Stimulated activated CD4-positive, alpha-beta T cell treated with anti-CD3 and anti-CD28 coated beads, TNF-alpha, amount 100 ng/mL, for 1 hour (primary cell): Measurements from ENCODE around the gene STK11IP.

Source experiments
- DNase-seq, 3 donors: peaks; one replicate each; pipeline ENCODE4 v3.0.0-alpha.2; 2020; ENCODE audit warnings: low read depth in 3 of 3, low spot score in 1 of 3

STK11IP gene

DNA sequence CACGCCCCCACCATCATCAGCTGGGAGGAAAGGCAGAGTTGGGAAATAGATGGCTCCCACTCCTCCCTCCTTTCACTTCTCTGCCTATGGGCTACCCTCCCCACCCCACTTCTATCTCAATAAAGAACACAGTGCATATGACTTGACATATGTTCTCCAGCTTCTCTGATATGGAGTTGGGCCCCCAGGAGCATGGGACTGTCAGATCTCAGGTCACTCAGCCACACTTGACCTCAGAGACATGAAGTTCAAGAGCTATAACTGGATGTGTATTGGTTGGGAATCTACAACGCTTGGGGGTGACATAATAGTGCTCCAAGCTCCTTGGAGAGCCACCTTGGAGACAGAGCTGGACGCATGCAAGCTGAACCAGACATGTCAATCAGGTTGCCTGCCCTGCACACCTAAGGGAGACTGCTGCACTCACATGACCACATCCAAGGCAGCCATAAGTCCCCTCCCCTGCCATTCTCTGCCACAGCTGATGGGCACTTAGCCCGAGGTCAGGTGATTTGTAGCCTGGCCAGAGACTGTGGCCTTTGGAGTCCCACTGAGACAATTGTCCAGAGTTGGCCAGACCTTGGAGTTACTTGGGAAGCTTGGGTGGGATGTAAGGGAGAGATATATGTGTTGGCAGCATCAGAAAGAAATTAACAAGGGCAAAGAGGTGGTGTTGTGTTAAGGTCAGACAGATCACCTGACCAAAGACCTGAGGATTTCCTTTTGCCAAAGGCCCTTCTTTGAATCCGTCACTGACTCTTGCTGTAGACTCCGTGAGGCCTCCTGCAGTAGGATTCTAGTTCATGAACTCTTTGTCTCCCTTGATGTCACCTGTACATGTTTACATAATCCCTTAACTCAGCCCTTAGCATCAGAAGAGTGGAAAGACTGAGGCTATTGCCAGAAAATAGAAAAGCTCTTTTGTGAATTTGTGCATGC, 21.8 kb upstream of the STK11IP start:
- DNase-seq = no peak

DNA sequence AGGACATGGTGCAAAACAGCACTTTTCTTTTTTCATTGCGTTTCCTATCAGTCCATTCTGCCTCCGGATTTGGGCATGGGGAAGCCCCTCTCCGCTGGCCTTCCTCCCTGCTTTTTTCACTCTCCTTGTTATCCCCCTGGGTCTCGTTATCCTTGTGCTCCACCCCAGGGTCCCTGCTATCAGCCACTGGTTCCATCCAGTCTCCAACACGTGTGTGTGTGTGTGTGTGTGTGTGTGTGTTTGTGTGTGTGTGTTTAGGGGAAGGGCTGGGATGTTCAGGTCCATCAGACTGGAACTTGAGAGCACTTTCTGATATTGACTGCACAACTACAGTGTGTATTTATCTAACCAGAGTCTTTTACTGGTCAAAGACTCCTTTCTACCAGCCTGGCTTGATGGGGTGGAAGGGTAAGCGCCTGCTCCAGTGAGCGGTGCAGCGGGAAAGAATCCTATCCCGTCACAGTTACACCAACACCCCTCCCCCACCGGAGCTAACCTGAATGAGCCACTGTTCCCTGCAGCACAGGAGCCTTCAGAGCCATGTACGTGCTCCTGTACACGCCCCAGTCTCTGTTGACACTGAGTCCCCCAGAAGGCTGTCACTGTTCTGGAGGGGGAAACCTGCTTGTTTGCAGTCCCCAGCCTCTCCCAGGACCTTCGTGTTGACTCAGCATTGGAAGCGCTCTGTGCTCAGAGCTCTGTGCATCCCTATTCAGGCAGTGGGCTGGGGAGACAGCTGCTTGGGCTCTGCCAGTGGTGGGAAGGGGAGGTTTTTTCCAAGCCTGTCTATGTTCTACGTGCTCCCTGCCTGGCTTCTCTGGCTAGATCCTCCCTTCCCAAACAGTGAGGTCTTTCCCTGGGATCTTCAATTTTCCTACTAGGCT, 20.9 kb upstream of the STK11IP start:
- DNase-seq = no peak

DNA sequence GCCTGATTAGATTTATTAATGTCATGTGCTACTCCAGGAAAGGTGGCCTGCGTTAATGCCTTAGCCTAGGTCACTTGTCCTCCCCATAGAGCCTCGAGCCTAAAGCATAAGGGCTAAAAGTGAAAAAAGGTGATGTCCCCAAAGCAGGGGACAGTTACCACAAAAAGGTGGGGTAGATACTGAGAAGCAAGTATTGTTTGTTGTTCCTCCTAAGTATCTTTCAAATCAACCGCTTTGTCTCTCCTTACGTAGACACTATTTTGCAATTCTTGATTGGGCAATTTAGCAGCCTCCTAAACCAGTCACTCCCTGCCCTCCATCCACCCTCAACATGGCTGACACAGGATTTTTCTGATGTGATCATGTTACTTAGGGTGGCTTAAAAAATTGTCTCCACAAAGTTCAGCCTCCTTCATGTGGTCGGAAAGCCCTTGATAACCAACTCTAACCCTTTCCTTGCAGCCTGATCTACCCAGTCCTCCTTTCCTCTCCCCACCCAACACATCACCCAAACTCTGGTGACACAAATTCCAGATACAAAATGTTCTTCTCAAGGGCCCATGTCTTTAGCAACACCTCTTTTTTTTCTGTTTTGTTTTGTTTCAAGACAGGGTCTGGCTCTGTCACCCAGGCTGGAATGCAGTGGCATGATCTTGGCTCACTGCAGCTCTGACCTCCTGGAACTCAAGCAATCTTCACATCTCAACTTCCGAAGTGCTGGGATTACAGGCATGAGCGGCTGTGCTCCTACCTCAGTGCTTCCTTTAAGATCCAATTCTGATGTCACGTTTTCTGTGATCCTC, 18.6 kb upstream of the STK11IP start:
- no peak for DNase-seq

DNA sequence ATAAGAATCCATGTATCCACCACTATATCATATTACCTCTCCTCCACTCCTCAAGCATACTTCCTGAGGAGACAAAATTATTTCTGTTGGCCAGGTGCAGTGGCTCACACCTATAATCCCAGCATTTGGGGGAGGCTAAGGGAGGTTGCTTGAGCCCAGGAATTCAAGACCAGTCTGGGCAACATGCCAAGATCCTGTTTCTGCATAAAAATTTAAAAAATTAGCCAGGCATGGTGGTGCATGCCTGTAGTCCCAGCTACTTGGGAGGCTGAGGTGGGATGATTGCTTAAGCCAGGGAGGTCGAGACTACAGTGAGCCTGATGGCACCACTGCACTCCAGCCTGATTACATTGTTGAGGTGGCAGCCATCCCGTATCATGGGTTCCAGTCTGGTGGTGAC, 16.3 kb upstream of the STK11IP start:
- no peak for DNase-seq

DNA sequence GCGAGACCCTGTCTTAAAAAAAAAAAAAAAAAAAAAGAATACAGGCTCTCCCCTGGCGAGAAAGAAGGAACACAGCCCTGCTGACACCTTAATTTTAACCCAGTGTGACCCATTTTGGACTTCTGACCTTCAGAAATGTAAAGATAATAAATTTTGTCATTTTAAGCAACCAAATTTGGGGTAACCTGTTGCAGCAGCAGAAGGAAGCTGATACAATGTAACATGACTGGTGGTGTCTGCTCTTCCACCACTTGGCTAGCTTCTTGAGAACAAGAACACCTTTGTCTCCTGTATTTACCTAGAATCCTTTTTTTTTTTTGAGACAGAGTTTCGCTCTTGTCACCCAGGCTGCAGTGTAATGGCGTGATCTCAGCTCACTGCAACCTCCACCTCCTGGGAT, 6.6 kb upstream of the STK11IP start:
- no peak for DNase-seq

DNA sequence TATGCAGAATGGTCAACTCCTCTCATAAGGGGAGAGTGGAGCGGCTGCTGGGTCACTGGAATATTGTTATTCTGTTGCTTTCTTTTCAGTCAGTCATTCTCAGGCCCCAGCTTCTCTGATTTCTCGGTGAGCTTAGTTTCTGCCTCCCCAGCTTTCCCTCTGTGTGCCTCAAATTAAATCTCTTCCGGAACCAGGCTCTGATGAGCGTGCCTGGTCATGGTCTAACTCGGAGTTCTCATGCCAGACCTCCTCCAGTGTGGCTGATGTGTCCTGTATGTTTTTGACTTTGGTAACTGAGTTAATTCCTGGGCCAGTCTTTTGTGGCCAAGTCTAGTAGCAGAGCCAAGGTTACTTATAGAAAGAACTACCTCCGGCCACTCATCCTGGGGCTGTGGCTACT, 4.9 kb upstream of the STK11IP start:
- no peak for DNase-seq

DNA sequence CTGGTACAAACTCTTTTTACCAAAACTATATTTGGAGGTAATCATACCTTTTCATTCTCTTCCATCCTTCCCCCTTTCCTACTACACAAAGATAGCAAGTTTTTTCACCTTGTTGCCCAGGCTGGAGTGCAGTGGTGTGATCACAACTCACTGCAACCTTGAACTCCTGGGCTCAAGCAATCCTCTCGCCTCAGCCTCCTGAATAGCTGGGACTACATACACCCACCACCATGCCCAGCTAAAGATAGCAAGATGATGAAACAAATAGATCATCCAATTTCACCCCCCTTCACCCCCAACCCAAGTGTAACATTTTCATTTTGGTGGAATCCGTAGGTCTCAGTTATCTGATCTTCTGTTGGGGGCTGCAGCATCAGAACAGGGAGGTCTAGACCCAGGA, 4.5 kb upstream of the STK11IP start:
- DNase-seq = no peak

DNA sequence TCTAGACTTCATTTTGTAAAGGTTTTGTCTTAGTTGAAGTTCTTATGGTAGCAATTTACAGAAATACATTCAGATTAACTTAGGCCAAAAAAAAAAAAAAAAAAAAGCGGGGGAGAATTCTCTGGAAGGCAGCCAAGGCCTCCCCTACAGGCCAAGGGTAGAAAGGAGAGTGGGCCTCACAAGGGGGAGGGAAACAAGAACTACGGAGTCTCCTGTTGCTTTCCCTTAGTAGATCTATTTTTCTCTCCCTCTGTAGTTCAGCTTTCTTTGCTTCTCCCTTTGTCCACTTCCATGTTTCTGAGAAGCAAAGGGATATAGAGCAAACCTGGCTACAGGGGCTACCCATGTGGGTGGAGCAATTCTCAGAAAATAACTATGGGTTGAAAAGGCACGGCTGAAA, 2.4 kb upstream of the STK11IP start:
- DNase-seq = no peak

DNA sequence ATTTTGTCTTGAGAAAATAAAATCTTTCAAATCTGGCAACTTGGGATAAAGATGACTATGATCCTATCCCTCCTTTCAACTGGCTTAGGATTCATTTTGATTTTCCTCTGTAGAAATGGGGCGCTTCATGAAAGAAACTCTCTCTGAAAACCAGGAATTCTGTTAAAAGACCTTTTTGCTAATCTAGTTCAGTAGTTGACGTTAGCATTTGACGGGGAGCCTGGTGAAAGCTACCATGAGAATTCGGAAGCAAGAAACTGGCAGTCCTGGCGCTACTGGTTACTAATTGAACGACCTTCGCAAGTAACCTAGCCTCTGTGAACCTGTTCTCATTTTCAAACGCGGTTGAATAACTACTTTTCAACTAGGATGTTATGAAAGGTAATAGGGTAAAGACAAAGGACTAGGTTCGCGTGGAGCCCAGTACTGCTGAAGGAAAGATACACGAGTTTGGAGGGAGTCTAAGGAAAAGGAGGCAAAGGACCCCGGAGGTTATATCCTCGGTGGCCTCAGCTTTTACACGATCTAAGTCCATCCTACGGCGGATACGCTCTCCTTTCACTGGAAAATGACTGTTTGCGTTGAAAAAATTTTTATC, 604 bp upstream of the STK11IP start:
- no peak for DNase-seq

DNA sequence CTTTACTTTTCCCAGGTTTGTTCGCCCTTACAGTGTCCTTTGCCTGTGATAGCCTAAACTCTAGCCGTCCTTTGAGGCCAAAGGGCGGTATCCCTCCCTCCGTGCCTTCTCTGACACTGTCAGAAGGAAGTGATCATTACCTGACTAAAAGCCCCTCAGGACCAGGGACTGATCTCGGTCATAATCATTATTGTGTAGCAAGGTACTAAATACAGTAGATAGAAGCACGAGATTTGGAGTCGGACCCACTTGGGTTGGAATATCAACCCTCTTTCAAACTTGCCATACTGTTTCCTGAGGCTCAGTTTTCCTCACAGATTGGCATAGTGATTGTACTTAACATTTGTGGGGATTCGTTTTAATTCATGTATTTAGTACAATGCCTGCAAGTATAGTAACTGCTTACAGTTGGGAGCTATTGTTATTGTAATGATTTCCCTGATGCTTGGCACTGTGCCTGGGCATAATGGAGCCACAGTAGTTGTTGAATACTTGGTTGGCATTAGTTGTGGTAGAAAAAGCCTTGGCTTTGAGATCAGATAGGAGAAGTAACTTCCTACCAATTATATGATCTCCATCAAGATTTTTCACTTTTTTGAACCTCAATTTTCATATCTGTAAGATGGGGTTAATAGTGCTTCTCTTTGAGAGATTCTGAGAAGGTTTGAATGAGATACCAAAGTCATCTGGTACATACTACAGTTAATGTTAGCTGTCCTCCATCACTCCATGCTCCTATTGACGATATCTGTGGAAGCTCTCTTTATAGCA, 836 bp downstream of the STK11IP start:
- DNase-seq = no peak

DNA sequence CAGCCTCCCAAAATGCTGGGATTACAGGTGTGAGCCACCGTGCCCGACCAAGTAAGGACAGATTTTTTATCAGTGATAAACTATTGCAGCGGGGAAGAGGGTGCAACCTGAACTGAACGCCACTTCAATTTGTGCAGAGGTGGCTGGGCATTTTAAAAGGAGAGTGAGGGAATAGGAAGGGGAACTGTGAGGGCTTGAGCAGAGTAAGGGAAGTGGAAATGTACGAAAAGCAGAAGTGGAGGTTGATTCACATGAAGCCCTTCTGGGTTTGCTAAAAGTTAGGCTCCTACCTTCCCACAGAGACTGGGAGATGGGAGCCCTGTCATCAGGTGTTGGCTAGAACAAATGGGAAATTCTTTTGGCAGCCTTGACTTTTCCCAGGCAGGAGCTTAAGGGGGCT, 6.1 kb downstream of the STK11IP start:
- no peak for DNase-seq

DNA sequence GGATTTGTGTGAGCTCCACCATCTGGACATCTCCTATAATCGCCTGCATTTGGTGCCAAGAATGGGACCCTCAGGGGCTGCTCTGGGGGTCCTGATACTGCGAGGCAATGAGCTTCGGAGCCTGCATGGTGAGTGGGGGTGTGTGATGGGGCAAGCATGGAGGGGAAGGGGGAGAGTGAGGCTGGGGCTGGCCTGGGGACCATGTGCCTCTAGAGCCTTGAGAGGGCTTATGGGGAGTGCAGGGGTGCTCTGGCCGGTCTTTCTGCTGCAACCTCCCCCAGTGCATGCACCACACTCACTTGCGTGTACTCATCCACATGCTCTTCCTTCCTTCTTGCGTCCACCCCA, 7.9 kb downstream of the STK11IP start:
- no peak for DNase-seq

DNA sequence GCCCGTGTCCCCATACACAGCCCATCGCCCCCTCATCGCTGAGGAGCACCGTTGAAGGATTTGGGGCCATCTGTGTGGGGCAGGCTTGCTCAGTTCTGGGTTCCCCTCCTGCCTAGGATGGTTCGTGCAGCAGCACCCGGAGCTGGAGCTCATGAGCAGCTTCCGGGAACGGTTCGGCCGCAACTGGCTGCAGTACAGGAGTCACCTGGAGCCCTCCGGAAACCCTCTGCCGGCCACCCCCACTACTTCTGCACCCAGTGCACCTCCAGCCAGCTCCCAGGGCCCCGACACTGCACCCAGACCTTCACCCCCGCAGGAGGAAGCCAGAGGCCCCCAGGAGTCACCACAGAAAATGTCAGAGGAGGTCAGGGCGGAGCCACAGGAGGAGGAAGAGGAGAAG, 10.3 kb downstream of the STK11IP start:
- DNase-seq = no peak

DNA sequence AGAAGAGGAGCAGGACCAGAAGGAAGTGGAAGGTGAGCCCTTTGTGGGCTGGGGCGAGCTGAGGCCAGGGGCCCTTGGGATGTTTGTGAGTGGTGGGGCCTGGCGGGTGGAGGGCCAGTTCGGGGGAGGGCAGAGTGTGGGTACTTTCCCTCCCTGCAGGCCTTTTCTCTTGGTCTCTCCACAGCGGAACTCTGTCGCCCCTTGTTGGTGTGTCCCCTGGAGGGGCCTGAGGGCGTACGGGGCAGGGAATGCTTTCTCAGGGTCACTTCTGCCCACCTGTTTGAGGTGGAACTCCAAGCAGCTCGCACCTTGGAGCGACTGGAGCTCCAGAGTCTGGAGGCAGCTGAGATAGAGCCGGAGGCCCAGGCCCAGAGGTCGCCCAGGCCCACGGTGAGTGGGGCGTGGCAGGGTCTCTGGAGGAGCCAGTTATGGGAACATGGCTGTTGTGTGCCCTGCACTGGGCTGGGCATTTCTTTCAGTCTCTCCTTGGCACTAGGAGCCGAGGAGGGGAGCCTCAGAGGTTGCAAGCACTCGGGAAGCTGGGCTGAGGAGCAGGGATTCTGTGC, 10.8 kb downstream of the STK11IP start:
- no peak for DNase-seq

DNA sequence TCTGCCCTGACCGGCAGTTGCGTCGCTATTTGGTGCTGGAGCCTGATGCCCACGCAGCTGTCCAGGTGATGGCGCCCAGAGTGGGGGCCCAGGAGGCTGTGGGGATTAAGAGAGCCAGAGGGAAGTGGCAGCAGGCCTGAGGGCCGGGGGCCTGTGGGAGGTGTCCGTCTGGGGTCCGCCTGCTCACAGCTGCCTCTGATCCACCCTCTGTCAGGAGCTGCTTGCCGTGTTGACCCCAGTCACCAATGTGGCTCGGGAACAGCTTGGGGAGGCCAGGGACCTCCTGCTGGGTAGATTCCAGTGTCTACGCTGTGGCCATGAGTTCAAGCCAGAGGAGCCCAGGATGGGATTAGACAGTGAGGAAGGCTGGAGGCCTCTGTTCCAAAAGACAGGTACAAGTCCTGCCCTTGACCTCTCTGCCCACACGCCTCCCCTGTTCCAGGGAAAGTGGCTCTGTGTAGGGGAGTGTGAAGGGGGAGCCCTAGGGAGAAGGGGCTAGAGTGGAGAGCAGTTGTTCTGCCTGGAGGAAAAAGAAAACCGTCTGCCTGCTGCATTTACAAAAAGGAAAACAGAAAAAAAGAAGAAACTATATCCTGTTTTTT, 11.6 kb downstream of the STK11IP start:
- no peak for DNase-seq

DNA sequence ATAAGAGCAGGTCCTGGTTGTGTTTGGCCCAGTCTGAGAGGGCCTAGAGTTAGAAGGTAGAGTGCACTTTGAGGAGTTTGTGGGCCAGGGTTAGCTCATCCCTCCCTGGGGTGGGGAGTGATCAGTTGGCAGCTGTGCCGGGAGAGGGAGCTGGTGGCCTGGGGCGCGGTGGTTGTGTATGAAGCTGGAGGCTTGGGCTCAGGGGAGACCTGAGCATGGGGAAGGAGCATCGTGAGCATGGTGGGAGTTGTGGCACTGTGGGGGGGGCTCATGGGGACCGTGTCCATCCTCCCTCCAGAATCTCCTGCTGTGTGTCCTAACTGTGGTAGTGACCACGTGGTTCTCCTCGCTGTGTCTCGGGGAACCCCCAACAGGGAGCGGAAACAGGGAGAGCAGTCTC, 13.6 kb downstream of the STK11IP start:
- DNase-seq = no peak

DNA sequence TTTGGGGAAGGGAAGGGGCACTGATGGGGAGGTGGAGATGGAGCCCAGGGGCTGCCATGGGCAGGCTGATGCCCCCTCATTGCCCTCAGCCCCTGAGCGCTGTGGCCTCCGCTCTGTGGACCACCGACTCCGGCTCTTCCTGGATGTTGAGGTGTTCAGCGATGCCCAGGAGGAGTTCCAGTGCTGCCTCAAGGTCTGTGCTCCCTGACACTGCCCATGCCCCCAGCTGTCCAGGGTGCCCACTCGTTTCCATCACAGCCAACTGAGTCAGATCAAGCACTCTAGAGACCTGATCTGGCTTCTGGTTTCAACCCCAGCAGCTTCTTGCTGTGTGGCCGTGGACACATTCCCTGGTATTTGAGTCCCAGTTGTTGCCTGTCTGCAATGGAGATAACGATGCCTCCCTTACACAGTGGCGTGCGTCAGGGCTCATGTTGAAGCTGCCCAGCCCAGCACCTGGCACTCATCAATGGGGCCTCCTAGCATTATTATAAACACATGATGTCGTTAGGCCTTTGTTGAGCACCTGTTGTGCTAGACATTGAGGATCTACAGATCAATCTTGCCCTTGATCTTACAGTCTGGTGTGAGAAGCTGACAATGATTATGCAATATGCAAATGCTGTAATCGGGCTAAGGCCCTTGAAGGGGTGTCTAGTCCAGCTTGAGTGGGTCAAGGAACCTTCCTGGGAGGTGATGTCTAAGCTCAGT, 14.4 kb downstream of the STK11IP start:
- DNase-seq = no peak

DNA sequence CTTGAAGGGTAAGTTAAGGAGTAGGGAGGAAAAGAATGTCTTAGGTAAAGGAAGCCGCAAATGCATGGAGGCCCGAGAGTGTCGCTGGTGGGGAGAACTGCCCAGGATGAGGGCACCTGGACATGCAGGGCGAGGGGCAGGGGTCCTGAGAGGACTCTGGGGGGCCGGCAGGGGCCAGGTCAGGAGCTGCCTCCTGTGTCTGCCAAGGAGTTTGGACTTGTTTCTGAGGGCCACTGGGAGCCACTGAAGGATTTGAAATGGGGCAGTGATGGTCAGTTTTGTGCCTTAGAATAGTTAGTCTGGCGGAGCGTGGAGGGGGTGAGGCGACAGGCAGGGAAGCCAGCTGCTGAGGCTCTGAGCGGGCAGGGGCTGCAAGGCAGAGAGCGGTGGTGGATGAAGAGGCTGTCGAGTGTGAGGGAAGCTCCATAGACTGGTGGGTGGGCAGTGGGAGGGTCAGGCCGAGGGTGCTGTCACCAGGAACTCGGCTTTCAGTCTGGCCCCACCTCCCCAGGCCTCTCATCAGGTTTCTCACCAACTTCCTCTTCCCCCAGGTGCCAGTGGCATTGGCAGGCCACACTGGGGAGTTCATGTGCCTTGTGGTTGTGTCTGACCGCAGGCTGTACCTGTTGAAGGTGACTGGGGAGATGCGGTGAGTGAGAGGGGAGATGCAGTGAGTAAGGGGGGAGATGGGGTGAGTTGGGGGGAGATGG, 15.1 kb downstream of the STK11IP start:
- no peak for DNase-seq
